Peyer's patch (tissue), 4 donors: ENCODE measurements around the gene OR52K2. TPM values are rescaled to one million over a fixed set of nuclear protein-coding genes. Genes with fewer than 3 reads are reported as not detected.
"Not testable (repeated sequence)": the region's sequence is repeated elsewhere in the genome, so short reads cannot be mapped to it uniquely, and the experiment has no call there.

Source experiments
- DNase-seq, 3 donors: peaks; one replicate each; pipeline ENCODE4 v3.0.0-alpha.2; 2017 to 2019
- H3K27ac ChIP-seq, 4 donors: fragments of 200-600 bp; sonication (generic); one replicate each; pipeline ENCODE4 v1.5.1; 2016 to 2019
- H3K27me3 ChIP-seq, 2 donors: fragments of 200-600 bp; sonication (generic); one replicate each; pipeline ENCODE4 v1.5.1; 2019
- H3K36me3 ChIP-seq, 3 donors: fragments of 200-600 bp; sonication (generic); one replicate each; pipeline ENCODE4 v1.5.1; 2016 to 2019
- H3K4me1 ChIP-seq, 4 donors: fragments of 200-600 bp; sonication (generic); one replicate each; pipeline ENCODE4 v1.5.1; 2016 to 2019
- H3K4me3 ChIP-seq, 4 donors: fragments of 200-600 bp; sonication (generic); 1 replicate in 3 of 4; 2 replicates in 1 of 4; pipeline ENCODE4 v1.5.1; 2016 to 2019; ENCODE audit warnings: mild to moderate bottlenecking in 1 of 4
- H3K9me3 ChIP-seq, 4 donors: fragments of 200-600 bp; sonication (generic); one replicate each; pipeline ENCODE4 v1.5.1; 2016 to 2019; ENCODE audit warnings: mild to moderate bottlenecking in 1 of 4
- POLR2A ChIP-seq, 2 donors: fragments of 450-650 bp; IDR thresholded peaks; one replicate each; pipeline ENCODE4 v1.5.1; 2017; ENCODE audit warnings: antibody characterized with exemption in 2 of 2, mild to moderate bottlenecking in 2 of 2, moderate library complexity in 2 of 2
- total RNA-seq, 4 donors: library from RNA; depleted of rRNA; stranded (reverse); fragments of >200 nt; gene quantifications; one replicate each; pipeline ENCODE4 v1.1.0, GENCODE V29; 2016
- TF ChIP-seq, protein P1 (sequence below), 6 experiments: fragments of 450-650 bp in 4 of 6; fragments of 200-600 bp in 2 of 6; sonication (generic) in 1 of 6; IDR thresholded peaks; one replicate each; pipeline ENCODE4 v1.5.1; 2017 to 2019; ENCODE audit warnings: antibody characterized with exemption in 6 of 6, mild to moderate bottlenecking in 3 of 6, moderate library complexity in 1 of 6

The OR52K2 gene
- not detected for total RNA-seq

DNA sequence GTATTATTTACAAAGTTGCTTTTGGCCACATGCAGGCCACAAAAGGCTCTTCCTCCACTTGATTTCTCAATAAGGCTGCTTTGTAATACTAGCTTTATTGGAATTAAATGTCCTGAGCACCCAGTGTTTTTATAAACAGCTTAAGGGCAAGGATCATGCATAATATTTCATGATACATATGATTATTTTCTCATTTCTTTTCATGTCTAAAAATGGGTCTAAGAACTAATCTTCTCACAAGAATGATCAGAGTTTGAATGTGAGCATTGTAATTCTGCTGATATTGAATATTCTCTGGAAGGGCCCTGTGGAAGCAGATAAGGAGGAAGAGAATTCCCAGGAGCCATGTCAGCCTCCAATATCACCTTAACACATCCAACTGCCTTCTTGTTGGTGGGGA is at the start of gene OR52K2:
Gene OR52K2 (plus strand): TSS at position 301 of the 400 bp plus-strand sequence. CDS start 45 bp downstream, at position 346.
- no peaks in the 10 kb centered on the region for H3K4me1 ChIP-seq
- no peaks in the 10 kb centered on the region for H3K36me3 ChIP-seq
- H3K4me3 ChIP-seq: no peak within 1 kb of the TSS
- DNase-seq: no peak
- H3K9me3 ChIP-seq: no peaks in the 10 kb centered on the region
- H3K27ac ChIP-seq: no peak within 1 kb of the TSS
- no peaks in the 10 kb centered on the region for H3K27me3 ChIP-seq
- TF ChIP-seq POLR2A (IDR thresholded peaks at IDR 0.05): no peak
- TF ChIP-seq, protein P1, sequence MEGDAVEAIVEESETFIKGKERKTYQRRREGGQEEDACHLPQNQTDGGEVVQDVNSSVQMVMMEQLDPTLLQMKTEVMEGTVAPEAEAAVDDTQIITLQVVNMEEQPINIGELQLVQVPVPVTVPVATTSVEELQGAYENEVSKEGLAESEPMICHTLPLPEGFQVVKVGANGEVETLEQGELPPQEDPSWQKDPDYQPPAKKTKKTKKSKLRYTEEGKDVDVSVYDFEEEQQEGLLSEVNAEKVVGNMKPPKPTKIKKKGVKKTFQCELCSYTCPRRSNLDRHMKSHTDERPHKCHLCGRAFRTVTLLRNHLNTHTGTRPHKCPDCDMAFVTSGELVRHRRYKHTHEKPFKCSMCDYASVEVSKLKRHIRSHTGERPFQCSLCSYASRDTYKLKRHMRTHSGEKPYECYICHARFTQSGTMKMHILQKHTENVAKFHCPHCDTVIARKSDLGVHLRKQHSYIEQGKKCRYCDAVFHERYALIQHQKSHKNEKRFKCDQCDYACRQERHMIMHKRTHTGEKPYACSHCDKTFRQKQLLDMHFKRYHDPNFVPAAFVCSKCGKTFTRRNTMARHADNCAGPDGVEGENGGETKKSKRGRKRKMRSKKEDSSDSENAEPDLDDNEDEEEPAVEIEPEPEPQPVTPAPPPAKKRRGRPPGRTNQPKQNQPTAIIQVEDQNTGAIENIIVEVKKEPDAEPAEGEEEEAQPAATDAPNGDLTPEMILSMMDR (IDR thresholded peaks at IDR 0.05): no peak

DNA sequence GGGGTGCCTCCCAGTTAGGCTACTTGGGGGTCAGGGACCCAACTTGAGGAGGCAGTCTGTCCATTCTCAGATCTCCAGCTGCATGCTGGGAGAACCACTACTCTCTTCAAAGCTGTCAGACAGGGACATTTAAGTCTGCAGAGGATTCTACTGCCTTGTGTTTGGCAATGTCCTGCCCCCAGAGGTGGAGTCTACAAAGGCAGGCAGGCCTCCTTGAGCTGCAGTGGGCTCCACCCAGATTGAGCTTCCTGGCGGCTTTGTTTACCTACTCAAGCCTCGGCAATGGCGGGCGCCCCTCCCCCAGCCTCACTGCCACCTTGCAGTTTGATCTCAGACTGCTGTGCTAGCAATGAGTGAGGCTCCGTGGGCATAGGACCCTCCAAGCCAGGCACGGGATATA is 42.9 kb upstream of the OR52K2 start:
- H3K36me3 ChIP-seq, DNase-seq, H3K27ac ChIP-seq, H3K9me3 ChIP-seq, H3K4me1 ChIP-seq, H3K4me3 ChIP-seq, H3K27me3 ChIP-seq: not testable (repeated sequence)

DNA sequence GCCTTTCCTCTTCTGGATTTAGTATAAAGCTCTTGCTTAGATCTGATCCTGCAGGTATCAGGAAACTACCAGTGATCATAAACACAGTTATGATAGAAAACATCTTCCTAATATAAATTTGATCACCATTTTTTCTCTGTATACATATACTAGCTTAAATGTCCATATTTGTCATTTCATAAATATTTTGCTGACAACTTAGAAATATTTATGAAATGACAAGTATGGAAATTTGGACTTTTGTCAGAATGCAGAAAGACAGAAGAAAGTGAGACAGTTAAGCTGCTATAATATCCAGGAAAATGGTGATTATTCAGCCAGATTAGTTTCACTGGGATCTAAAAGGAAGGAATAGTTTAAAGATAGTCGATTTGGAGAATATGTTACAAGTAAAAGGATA is 32.8 kb upstream of the OR52K2 start:
- H3K27me3 ChIP-seq: no peaks in the 10 kb centered on the region
- H3K36me3 ChIP-seq: no peaks in the 10 kb centered on the region
- no peak for DNase-seq
- H3K27ac ChIP-seq: no peak overlapping the region
- no peaks in the 10 kb centered on the region for H3K4me1 ChIP-seq
- no peak for TF ChIP-seq POLR2A (IDR thresholded peaks at IDR 0.05)
- no peak overlapping the region for H3K4me3 ChIP-seq
- H3K9me3 ChIP-seq: no peaks in the 10 kb centered on the region

DNA sequence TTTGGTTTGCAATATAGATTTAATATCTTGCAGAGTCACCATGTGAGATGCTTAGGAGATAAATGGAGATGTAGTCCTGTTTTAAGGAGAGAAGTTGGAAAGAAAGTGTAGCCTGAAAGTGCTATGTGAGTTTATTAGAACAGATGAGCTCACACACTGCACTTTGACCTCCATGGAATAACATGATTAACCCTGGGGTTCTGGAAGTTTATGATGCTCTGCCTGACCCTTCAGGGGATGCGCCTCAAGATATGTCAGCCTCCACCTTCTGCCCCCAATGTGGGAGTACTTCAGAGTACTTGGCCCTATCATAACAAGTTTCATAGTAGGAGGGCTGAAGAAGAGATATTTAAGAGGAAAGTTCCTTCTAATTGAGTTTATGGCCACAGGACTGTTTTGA is 32.3 kb upstream of the OR52K2 start:
- H3K27me3 ChIP-seq: no peaks in the 10 kb centered on the region
- no peak for TF ChIP-seq POLR2A (IDR thresholded peaks at IDR 0.05)
- TF ChIP-seq, protein P1 (IDR thresholded peaks at IDR 0.05): no peak
- no peaks in the 10 kb centered on the region for H3K4me1 ChIP-seq
- H3K36me3 ChIP-seq: no peaks in the 10 kb centered on the region
- DNase-seq: no peak
- no peak overlapping the region for H3K27ac ChIP-seq
- no peak overlapping the region for H3K4me3 ChIP-seq
- no peaks in the 10 kb centered on the region for H3K9me3 ChIP-seq

DNA sequence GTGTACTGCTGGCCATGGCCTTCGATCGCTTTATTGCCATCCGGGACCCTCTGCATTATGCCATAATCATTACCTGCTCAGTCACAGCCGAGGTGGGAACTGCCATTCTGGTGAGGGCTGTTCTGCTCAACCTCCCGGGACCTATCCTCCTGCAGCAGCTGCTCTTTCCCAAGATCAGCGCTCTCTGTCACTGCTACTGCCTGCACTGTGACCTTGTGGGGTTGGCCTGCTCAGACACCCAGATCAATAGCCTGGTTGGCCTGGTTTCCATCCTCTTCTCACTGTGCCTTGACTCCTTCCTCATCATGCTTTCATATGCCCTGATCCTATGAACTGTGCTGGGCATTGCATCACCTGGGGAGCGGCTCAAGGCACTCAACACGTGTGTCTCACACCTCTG is 30.7 kb upstream of the OR52K2 start:
- no peaks in the 10 kb centered on the region for H3K36me3 ChIP-seq
- H3K4me3 ChIP-seq: no peak overlapping the region
- no peaks in the 10 kb centered on the region for H3K4me1 ChIP-seq
- no peak overlapping the region for H3K27ac ChIP-seq
- no peaks in the 10 kb centered on the region for H3K27me3 ChIP-seq
- TF ChIP-seq, protein P1 (IDR thresholded peaks at IDR 0.05): no peak
- no peak for TF ChIP-seq POLR2A (IDR thresholded peaks at IDR 0.05)
- no peak for DNase-seq
- no peaks in the 10 kb centered on the region for H3K9me3 ChIP-seq

DNA sequence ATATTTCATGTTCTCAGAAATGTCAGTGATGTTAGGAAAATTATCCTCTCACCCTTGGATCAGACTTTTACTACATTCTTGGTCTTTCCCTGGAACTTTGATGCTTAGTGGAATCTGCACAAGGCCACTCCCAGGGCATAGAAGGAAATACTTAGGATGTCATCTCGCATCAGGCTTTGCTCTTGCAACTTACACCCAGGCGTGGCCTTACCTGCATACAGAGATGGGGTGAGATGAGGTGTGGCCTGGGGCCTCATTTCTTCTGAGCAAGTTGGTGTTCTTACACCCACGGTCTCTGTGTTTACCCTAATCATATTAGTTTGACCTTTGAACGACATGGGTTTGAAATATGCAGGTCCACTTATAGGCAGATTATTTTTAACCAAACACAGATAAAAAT is 19.0 kb upstream of the OR52K2 start:
- Histone ChIP-seq H3K9me3 (no peaks in the 10 kb centered on the region), H3K36me3 (no peaks in the 10 kb centered on the region), H3K4me1 (no peaks in the 10 kb centered on the region), H3K27ac (no peak overlapping the region), H3K27me3 (no peaks in the 10 kb centered on the region), H3K4me3 (no peak overlapping the region)
- TF ChIP-seq POLR2A (IDR thresholded peaks at IDR 0.05): no peak
- TF ChIP-seq, protein P1 (IDR thresholded peaks at IDR 0.05): no peak
- DNase-seq: peak in 1 of 3 donors; percentile 55

DNA sequence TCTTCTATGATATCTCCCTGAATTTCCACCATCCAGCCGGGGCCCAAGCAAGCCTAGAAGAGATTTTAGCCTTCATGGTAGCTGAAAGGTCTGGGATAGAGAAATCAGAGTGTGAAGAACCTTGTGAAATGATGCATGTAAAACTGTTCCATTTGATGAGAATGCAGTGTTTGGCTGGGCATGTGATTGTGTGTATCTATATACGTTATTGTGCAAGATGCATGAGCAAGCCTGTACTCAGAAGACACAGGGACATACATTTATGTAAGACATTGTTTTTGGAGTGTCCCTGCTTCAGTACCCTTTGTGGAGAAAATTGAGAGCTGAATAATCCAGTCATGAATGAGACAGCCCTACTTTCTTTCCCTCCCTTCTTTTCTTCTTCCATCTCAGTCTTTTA is 15.2 kb upstream of the OR52K2 start:
- H3K27me3 ChIP-seq: no peaks in the 10 kb centered on the region
- H3K4me3 ChIP-seq: no peak overlapping the region
- DNase-seq: no peak
- no peaks in the 10 kb centered on the region for H3K4me1 ChIP-seq
- no peak overlapping the region for H3K27ac ChIP-seq
- H3K9me3 ChIP-seq: no peaks in the 10 kb centered on the region
- no peak for TF ChIP-seq POLR2A (IDR thresholded peaks at IDR 0.05)
- TF ChIP-seq, protein P1 (IDR thresholded peaks at IDR 0.05): no peak
- H3K36me3 ChIP-seq: no peaks in the 10 kb centered on the region
